HG02623 (cell line): ENCODE data around the gene DISP2.

Source experiments
- ATAC-seq: cut with Tn5 transposase; IDR thresholded peaks from one replicate; pipeline ENCODE4 v1.9.1; 2021; ENCODE audit warnings: moderate library complexity; ENCODE audit not compliant: unreplicated experiment

The DISP2 gene

DNA sequence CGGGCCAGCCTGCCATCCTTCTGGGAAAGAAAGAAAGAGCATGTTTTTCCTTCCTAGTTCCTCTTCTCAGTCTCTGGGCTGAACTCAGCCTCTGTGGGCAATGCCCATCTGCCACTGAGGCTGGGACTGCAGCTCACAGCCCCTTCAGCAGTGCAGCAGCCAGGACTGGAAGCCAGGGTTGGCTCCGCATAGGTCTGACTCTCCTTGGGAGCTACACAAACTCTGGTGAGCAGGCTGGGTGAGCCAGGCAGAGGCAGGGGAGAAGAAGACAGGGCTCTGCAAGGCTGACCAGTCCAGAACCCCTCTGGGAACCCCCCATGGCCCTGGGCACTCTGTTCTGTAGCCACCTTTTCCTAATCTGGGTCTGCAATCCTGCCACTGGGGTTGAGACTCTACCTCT is 3.6 kb downstream of the DISP2 start:
- ATAC-seq: no peak

DNA sequence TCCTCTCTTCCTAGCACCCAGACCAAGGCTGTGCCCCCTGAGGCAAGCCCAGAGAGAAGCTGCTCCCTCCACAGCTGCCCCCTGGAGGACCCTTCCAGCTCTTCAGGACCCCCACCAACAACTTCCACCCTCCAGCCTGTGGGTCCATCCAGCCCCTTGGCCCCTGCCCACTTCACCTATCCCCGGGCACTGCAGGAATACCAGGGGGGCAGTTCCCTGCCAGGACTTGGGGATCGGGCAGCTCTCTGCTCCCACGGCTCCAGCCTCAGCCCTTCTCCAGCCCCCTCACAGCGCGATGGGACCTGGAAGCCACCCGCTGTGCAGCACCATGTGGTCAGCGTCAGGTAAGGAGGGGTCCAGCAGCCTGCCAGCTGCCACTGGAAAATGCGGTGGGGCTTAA is 5.6 kb downstream of the DISP2 start:
- ATAC-seq: no peak

GRCh38 chr15:40364251-40364650 is 6.2 kb downstream of the DISP2 start:
- no peak for ATAC-seq

- no peak for ATAC-seq
Measured at GRCh38 chr15:40365016-40365415, 7.0 kb downstream of the DISP2 start.

- no peak for ATAC-seq
Measured at GRCh38 chr15:40365624-40366456, 7.8 kb downstream of the DISP2 start.

DNA sequence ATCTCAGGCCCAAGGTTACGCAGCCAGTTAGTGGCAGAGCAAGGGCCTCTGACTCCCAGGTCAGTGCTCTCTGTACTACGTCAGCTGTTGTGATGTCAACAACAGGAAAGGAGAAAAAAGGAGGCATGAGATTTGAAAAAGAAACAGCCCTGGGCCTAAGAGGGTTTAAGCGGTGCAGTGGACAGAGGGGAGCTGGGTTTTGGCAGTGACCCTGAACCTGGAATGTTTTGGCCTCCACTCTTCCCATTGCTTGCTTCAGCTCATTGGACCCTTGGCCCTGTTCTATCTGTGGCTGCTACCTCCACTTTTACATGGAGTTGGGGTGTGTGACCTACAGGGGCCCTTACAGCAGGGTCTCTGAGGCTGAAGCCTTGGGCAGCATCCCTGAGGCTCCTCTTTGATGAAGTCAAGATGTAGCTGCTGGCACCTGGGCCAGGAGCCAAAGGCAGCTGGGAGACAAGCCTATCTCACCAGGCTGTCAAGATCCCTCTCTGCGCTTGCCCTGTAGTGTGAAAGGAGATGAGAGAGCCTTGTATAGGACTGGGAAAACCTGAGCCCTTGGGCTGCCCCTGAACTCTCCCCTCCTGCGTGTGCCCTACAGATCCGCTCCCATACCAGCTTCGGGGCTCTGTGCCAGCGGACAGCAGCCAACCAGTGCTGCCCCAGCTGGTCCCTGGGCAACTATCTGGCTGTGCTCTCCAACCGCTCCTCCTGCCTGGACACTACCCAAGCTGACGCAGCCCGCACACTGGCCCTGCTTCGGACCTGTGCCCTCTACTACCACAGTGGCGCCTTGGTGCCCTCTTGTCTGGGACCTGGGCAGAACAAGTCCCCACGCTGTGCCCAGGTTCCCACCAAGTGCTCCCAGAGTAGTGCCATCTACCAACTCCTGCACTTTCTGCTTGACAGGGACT is 8.7 kb downstream of the DISP2 start:
- no peak for ATAC-seq

DNA sequence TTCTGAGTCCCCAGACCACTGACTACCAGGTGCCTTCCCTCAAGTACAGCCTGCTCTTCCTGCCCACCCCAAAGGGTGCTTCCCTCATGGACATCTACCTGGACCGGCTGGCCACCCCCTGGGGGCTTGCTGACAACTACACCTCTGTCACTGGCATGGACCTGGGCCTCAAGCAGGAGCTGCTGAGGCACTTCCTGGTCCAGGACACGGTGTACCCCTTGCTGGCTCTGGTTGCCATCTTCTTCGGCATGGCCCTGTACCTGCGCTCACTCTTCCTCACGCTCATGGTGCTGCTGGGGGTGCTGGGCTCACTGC is 9.3 kb downstream of the DISP2 start:
- no peak for ATAC-seq

DNA sequence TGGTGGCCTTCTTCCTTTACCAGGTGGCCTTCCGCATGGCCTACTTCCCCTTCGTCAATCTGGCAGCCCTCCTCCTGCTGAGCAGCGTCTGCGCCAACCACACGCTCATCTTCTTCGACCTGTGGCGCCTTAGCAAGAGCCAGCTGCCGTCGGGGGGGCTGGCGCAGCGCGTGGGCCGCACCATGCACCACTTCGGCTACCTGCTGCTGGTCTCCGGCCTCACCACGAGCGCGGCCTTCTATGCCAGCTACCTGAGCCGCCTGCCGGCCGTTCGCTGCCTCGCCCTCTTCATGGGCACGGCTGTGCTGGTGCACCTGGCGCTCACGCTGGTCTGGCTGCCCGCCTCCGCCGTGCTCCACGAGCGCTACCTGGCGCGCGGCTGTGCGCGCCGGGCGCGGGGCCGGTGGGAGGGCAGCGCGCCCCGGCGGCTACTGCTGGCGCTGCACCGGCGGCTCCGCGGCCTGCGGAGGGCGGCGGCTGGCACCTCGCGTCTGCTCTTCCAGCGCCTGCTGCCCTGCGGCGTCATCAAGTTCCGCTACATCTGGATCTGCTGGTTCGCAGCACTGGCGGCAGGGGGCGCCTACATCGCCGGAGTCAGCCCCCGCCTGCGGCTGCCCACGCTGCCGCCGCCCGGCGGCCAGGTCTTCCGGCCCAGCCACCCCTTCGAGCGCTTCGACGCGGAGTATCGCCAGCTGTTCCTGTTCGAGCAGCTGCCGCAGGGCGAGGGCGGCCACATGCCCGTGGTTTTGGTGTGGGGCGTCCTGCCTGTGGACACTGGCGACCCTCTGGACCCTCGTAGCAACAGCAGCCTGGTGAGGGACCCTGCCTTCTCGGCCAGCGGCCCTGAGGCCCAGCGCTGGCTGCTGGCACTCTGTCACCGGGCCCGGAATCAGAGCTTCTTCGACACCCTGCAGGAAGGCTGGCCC is 9.9 kb downstream of the DISP2 start:
- ATAC-seq: peak; percentile 77

- no peak for ATAC-seq
Measured at GRCh38 chr15:40368719-40369473, 10.9 kb downstream of the DISP2 start.

GRCh38 chr15:40369474-40369869 is 11.5 kb downstream of the DISP2 start:
- no peak for ATAC-seq

DNA sequence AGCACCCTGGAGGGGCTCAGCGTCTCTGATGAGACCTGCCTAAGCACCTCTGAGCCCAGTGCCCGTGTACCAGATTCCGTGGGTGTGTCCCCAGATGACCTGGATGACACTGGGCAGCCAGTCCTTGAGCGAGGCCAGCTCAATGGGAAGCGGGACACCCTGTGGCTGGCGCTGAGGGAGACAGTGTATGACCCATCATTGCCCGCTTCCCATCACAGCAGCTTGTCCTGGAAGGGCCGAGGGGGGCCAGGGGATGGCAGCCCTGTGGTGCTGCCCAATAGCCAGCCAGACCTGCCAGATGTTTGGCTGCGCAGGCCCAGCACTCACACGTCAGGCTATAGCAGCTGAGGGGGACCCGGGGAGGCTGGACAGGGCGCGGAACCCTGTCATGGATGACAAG is 12.0 kb downstream of the DISP2 start:
- no peak for ATAC-seq

GRCh38 chr15:40372981-40373380 is 15.0 kb downstream of the DISP2 start:
- ATAC-seq: no peak

GRCh38 chr15:40377606-40378005 is 19.6 kb downstream of the DISP2 start:
- ATAC-seq: no peak

GRCh38 chr15:40379374-40379773 is 21.4 kb downstream of the DISP2 start:
- no peak for ATAC-seq

DNA sequence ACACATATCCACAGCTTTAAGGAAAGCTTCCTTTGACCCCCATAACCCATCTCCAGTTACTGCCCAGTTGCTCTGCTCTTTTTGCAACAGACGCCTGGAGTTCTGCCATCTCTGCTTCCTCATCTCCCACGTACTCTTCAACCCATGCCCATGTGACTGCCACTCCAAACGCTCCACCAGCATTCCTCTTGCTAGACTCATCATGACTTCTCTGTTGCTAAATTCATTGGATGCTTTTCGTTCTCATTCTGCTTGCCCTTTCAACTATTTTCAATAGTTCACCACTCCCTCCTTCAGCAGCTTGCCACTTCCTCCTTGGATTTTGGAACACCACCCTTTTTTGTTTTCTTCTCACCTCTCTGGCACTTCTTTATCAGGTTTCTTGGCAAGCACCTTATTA is 21.8 kb downstream of the DISP2 start:
- no peak for ATAC-seq

DNA sequence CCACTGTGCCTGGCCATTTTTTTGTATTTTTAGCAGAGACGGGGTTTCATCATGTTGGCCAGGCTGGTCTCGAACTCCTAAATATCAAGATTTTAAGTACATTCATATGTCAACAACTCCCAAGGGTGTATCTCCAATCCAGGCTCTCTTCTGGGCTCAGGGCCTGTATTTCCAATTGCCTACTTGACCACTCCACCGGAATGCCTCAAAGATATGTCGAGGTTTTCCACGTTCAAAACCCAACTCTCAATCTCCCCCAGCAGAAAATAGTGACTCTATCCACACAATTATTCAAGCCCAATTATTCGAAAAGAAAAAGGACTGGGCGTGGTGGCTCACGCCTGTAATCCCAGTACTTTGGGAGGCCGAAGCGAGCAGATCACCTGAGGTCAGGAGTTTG is 22.6 kb downstream of the DISP2 start:
- no peak for ATAC-seq

DNA sequence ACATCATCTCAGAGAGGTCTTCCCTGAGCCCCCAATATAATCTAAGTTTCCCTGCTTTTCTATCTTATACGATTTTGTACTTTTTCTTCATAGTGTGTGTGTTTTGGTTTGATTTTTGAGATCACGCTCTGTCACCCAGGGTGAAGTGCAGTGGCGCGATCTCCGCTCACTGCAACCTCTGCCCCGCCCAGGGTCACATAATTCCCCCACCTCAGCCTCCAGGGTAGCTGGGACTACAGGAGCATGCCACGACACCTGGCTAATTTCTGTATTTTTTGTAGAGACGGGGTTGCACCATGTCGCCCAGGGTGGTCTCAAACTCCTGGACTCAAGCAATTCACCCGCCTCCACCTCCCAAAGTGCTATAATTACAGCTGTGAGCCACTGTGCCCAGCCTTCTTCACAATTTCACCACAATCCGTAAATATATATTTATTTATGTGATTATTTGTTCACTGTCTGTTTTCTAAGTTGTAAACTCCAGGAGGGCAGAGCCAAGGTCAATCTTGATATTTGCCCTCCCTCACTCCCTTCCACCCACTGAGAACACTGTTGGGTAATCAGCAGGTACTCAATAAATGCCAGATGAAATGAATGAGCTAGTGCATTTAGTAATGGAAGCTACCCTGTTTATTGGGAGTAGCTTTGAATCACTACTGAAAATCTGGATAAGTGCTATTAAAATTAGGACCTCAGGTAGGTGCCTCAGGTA is 24.0 kb downstream of the DISP2 start:
- no peak for ATAC-seq

DNA sequence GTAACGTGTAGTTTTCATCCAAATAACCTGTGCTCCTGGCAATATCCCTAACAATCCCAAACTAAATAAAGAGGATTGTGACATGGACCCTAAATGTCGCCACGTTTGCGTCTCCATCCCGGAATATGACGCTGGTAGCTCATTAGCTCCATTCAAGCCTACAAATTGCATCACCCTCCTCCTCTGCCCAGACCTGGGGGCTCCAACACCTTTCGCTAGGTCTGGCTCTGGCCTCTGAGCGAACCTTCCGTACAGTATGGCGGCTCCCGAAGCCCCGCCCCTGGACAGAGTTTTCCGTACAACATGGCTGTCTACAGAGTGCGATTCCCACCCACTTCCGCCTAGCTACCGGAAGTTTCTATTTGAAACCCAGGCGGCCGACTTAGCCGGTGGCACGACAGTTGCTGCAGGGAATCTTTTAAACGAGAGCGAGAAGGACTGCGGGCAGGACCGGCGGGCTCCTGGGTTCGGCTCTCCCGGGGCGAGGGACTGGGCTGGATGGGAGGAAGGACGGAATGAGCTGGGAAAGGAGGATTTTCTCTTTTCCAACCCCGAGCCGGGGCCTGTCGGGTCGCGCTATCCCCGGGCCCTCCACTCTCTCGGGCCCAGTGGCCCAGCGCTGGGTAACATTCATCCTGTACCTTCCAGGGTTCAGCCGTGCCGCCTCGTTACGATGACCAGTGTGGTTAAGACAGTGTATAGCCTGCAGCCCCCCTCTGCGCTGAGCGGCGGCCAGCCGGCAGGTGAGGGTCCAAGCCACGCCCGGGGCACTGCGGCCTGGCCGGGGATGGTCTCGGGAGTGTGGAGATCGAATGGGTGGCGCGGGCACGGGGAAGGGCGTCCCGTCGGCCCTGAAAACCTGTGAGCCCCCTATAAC is 24.8 kb downstream of the DISP2 start, which contains the start of gene KNSTRN:
KNSTRN (plus strand) TSS at position 142 of the 877 bp plus-strand sequence; CDS start at position 257, 115 bp downstream.
- peak; percentile 95 for ATAC-seq

GRCh38 chr15:40386480-40386879 is 28.5 kb downstream of the DISP2 start:
- ATAC-seq: no peak
